ENCODE measurements around the gene LRRC43.

The LRRC43 gene, protein sequence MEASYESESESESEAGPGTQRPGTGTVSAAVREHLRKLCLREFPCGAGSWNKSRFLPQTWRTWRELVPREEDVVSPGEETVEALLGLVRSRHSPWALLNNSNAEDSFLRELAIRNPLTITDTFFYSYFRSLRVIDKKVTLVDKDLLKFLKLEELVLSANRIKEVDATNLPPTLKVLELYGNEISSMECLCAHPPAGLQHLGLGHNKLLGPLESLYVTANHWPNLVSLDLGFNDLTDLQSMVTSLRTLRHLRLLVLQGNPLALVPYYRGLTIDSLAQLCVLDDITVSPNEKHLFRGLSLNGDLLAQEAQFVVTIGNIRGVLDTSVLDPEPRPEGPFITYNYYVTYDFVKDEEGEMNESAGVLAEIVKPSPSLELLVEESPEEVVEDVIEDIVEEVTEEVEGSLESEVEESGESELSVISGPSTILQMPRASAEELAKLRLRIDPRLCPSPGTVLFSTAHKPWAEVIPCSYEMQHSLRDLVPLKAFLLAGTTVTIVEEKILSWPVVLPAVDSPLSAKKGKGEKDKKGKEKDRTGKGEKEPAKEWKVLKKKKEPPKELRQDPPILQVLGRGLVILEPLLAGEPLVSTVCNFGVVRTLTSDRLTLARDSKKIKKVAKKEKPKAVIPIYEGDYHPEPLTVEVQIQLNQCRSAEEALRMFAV

DNA sequence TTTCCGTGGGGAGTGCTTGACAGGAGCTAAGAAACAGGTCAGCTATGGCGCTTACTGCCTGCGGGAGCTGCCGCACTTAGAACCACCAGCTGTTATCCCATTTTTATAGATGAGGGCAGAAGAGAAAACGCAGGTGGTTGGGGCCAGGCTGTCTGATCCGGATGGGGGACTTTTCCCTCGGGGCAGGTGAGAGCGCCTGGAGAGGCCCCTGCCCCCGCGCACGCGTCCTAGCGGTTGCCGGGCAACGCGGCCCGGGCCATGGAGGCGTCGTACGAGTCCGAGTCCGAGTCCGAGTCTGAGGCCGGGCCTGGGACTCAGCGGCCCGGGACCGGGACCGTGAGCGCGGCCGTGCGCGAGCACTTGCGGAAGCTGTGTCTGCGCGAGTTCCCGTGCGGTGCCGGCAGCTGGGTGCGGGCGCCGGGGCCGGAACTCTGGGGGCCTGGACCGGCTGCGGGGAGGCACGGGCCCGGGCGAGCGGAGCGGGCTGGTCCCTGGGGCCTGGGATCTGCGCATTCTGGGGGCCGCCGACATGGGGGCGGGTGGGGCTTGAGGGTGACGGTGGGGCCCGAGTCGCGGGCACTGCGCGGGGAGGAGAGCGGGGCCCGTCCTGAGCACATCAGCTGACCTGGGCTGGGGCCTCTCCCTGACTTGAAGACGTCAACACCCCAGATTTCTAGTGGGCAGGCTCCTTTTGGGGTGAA, at the start of gene LRRC43:
Gene LRRC43, plus strand, starts transcription at position 237 of the 701 bp plus-strand sequence. Its CDS starts 22 bp downstream, at position 259.
- intact Hi-C loops (cut with DNase I): no loop called here
- peak in 32 of 42 donors; percentile 20 to 65 (median 41) for DNase-seq

DNA sequence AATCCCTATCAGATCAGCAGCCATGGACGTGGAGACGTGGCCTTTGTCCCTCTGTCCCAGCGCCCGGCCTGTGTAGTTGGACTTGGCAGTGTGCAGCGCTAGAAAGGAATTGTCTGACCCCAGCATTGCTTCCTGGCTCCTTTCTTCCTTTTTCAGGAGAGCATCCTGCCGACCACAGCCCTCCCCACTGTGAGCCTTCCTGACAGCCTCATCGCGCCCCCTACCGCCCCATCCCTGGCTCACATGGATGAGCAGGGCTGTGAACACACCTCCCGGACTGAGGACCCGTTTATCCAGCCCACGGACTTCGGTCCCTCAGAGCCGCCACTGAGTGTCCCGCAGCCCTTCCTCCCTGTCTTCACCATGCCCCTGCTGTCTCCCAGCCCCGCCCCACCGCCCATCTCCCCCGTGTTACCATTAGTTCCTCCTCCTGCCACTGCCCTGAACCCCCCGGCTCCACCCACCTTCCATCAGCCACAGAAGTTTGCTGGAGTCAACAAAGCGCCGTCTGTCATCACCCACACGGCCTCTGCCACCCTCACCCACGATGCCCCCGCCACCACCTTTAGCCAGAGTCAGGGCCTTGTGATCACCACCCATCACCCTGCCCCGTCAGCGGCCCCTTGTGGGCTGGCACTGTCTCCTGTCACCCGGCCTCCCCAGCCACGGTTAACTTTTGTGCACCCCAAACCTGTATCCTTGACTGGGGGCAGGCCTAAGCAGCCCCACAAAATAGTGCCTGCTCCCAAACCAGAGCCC, 49.6 kb upstream of the LRRC43 start:
- intact Hi-C loops (cut with DNase I): no loop called here
- no peak for DNase-seq

DNA sequence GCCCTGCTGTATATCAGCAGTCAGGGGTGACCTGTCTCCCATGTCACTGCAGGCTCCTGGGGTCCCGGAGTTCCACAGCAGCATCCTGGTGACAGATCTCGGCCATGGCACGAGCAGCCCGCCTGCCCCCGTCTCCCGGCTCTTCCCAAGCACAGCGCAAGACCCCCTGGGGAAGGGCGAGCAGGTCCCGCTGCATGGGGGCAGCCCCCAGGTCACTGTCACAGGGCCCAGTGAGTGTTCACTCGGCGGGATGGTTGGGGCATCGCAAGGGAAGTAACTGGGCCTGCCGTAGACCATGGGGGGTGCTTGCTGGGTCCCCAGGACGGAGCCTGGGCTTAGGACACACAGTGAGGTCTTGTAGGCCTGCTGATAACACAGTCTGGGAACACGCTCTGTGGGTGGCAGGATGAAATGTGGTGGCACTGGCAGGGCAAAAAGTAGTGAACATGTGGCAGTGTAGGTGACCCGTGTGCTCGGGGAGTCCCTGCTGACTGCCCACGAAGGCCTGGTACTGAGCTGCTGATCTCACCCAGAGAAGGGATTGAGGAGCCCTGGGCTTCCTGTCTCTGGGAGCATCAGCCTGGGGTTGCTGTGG, 47.4 kb upstream of the LRRC43 start:
- DNase-seq: no peak
- intact Hi-C loops (cut with DNase I): no loop called here

DNA sequence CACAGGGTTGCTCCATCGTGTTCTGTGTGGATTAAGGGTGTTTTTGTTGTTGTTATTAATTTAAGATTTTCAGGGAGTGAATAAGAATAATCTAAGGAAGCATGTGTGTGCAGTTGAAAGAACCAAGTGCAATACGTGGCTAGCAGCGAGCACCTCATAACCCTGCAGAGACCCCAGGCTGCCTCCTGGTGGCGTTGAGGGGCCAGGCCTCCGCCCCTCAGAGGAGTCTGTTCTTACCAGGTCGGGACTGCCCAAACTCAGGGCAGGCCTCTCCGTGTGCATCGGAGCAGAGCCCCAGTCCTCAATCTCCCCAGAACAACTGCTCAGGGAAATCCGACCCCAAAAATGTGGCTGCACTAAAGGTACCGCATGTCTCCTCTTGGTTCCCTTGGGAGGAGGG, 45.7 kb upstream of the LRRC43 start:
- DNase-seq: no peak
- intact Hi-C loops (cut with DNase I): no loop called here

DNA sequence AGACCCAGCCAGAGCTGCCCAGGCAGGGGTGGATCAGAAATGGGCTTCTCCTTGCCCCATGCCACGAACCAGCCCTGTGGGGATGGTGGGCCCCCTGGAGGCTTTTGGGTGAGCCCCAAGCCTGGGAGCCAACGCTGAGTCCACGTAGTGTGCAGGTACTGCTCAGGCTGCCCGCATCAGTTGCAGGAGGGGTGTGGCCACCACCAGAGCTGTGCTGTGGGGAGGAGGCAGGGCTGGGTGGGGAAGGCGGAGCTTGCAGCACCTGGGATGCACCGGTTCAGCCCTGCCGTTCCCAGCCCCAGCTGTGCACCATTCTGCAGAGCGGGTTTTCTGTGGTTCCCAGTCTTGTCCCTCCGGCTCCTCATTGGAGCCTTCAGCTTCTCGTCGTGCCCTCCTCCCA, 45.2 kb upstream of the LRRC43 start:
- DNase-seq: no peak
- intact Hi-C loops (cut with DNase I): no loop called here

DNA sequence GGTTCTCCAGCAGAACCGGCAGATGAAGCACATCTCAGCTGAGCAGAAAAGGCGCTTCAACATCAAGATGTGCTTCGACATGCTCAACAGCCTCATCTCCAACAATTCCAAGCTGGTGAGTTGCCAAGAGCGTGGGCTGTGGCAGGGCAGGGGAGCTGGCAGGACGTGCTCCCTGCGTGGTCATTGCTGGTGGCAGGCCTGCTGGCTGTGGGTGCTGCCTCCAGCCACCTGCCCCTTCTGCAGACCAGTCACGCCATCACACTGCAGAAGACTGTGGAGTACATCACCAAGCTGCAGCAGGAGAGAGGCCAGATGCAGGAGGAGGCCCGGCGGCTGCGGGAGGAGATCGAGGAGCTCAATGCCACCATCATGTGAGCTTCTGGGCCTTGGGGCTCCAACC, 44.7 kb upstream of the LRRC43 start:
- intact Hi-C loops (cut with DNase I): no loop called here
- no peak for DNase-seq

DNA sequence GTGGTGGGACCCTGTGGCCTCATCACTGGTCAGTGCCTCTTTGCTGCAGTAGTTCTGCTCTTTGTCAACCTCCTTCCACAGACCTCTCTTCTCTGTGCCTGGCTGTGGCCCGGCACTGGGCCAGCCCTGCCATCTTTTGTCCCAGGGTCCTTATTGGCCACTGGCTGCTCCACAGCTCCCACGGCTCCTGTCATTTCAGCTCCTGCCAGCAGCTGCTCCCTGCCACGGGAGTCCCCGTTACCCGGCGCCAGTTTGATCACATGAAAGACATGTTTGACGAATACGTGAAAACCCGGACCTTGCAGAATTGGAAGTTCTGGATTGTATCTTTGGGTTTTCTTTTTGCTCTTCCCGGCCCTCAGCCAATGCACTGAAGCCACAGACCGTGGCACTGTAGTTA, 44.3 kb upstream of the LRRC43 start:
- intact Hi-C loops (cut with DNase I): no loop called here
- DNase-seq: peak in 25 of 42 donors; percentile 5 to 59 (median 34)

DNA sequence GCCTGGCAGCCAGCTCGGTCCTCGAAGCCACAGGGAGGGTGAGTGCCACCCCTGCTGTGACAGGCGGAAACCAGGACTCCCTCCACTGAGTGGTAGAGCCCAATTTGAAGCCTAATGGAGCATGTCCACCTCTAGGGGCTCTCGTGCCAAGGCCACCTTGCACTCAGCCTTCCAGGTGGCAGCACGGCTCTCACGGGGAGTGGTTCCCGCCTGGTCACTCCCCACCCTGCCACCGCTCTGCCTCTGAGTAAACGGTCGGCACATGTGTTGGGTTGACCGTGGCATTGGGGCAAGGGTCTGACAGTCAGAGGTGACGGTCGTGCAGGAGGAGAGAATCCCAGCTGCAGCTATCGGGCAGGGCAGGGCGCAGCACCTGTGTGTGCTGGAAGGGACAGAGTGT, 43.7 kb upstream of the LRRC43 start:
- DNase-seq: no peak

DNA sequence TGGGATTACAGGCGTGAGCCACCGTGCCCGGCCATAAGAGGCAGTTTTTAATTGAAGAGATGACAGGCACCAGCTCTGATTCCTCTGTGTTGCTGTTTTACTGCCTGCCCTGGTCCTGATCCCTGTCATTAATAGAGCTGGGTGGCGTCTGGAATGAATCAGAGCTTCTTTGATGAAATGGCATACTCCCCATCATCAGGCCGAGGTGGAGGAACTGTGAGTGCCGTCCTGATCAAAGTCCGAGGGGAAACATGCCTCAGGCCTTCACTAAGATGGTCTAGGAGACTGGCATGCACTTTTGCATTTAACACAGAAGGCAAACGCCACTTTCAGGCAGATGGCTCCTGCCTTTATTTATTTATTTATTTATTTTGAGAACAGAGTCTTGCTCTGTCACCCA, 43.0 kb upstream of the LRRC43 start:
- no peak for DNase-seq
- intact Hi-C loops (cut with DNase I): no loop called here

More for the DNA sequence above, 43.7 kb upstream of the LRRC43 start:
- intact Hi-C loops (cut with DNase I): no loop called here

DNA sequence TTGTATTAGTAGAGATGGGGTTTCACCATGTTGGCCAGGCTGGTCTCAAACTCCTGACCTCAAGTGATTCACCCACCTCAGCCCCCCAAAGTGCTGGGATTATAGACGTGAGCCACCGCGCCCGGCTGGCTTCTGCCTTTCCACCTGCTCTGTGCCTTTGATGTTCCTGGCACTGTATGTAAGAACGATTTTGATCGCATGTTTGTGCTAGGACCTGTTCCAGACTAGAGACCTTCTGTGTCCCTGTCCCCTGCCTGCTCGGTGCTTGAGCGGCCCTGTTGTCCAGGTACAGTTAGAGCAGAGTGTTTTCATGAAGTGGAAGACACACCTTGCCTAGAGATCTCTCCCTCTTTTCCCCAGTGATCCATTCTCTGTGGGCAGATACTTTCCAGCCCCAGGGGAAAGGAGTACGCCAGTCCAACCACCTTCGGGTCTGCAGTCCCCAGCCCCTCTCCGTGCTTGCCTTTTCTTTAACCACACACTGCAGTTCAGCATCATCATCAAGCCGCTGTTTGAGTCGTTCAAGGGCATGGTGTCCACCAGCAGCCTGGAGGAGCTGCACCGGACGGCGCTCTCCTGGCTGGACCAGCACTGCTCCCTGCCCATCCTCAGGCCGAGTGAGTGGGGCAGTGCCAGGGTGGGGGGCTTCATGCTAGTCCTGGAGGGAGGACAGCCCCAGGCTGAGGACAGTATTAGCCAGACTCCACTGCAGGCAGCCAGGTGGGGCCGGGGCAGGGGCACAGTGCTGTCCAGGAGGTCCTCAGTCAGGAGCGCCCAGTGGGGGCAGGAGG, 42.3 kb upstream of the LRRC43 start:
- DNase-seq: no peak
- intact Hi-C loops (cut with DNase I): no loop called here

DNA sequence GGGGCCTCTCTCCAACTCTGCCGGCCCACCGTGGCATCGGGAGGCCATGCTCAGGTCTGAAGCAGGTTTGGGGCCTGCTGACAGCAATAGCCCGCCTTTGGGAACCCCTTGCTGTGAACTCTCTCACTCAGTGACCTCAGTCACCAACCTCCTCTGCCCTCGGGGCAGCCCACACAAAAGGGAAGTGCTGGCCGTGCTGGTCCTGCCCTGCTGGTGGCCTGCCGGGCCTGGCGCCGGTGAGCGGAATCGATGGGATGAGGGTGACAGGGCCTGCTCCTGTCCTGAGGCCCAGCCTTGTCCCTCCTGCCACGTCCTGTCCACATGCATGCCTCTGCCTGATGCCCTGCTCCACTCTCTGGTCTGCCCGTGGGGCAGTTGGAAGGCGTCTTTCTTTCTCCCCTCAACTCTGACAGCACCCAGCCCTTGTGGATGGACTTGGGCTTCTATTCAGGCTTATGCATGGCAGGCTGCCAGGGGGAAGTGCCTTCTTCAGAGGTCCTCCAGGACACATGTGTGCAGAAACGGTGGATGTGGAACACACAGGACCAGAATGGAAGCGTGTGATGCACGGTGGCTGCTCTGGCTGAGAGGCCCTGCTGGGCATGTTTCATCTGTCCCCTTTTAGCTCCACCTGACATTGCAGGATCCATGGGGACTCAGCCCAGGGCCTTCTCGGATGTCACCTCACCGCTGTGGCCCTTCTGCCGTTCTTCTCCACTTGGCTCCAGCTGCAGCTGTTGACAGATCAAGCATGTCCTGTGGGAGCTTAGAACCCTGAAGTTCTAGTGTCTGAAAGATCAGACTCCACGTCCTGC, 40.8 kb upstream of the LRRC43 start:
- DNase-seq: no peak
- intact Hi-C loops (cut with DNase I): no loop called here

DNA sequence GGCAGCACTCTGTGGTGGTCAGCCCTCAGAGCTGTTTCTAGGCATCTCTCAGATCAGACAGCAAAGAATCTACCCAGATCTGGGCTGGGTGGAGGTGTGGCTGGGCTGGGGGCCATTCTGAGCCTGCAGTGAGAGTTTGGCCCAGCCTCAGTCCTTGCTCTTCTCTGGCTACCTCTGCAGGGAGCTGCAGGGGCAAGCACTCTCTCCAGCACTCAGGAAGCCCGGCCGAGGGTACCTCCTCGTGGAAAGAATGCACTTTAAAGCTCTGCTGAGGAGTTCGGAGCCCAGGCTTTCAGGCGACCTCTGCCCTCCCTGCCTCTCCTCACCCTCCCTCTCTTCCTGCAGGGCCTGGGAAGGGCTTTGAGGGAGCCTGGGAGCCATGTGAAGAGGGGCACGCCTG, 40.1 kb upstream of the LRRC43 start:
- no peak for DNase-seq
- intact Hi-C loops (cut with DNase I): no loop called here

DNA sequence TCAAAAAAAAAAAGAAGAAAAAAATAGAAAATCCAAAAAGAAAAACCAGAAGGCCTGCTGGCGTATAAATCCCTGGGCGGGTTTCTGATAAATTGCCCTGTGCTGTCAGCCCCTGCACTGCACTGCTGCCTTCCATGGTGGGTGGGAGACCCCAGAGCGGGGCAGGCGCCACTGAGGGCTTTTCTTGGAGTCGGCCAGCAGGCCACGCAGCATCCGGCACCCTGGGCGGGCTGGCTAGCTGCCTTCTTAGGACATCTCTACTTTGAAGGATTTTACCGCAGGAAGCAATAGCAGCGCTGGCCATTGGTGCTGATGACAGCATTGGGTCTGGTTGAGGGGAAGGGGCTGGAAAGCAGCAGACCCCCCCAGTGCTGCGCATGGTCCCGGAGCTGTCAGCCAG, 38.0 kb upstream of the LRRC43 start:
- intact Hi-C loops (cut with DNase I): no loop called here

DNA sequence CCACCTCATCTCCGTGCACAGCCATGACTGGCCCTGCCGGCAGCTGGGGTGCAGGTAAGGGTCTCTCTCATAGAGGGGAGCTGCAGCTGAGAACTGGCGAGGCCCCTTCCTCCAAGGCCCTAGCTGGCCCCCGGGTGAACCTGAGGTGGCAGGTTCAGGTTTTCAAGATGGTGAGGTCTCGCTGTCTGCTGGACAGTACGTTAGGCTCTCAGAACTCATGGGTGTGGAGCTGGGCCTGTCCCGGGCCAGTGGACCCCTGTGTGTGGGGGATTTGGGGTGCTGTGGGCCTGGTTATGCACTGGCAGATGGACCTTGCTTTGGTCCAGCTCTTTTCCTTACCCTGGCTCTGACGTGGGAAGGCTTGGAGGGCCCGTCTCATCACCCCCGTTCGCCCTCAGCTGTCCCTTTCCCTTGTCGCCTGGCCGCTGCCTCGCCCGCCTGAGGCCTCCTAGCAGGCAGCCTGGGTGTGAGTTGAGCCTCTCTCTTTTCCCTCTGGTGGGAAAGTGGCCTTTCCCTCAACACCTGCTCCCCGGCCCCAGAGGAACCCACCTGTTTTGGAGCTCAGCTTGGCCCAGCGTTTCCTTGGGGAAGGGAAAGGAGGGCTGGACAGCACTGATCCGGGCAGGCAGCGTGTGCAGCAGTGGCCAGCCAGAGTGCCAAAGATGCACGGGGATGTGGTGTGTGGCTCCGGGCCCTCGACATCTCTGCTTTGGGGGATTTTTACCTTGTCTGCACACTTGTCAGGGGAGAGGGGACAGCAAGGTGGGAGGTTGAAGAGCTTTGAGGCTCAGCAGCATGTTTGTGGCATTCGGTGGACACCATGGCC, 37.2 kb upstream of the LRRC43 start:
- no peak for DNase-seq
- intact Hi-C loops (cut with DNase I): no loop called here

More for the DNA sequence above, 38.0 kb upstream of the LRRC43 start:
- DNase-seq: no peak

DNA sequence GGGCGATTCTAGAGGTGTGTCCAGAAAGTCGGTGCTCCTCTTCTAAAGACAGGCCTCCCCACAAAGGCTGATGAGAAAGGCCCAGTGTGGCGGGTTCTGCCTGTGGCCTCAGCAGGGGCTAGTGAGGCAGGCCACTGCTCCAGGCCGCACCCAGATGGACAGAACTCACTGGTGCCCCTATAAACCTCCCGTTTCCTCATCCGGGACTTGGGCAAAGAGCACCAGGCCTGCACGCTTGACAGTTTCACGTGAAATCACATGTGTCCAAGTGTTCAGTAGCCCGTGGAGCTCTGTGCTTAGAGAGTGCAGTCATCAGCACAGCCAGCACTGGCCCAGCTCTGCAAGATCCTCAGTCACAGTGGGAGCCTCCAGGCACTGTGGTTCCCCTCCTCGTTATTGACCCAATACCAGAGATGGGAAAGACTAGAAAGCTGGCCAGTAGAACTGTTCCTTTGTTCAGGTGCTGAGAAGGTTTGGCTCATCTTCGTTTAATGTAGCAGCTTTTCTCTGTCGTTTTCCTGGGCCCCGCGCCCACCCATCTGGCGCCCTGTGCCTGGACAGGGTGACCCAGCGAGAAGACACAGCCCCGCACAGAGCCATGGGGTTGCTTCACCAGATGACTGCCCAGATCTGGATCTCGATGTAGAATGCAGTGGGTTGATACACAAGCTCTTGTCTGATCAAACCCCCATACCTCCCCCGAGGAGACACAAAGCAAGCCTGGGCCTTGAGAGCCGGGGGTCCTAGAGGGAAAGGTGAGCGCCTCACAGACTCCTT, 35.2 kb upstream of the LRRC43 start:
- no peak for DNase-seq
- intact Hi-C loops (cut with DNase I): no loop called here

DNA sequence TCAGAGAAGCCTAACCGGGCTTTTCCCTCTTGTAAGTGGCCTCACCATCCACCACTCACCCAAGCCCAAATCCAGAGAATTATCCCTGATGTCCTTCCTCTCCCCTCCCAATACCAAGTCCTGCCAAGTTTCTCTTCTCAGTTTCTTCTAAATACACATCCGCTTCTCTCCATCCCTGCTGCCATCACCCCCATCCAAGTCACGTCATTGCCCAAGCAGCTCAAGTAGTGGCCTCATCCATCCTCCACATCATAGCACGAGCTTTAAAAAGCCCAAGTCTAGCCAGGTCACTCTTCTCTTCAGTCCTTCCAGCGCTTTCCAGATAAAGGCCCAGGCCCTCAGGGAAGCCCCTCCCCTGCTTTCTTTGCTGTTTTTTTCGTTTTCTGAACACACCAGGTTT, 34.3 kb upstream of the LRRC43 start:
- DNase-seq: no peak
- intact Hi-C loops (cut with DNase I): no loop called here

All from head of caudate nucleus (tissue), 42 donors.